Liver (tissue), 9 donors: ENCODE data around the gene SVEP1. TPM values are rescaled to one million over a fixed set of nuclear protein-coding genes. Genes with fewer than 3 reads are reported as not detected.

Experiments used
- DNase-seq: peaks from one replicate; pipeline ENCODE4 v3.0.0-alpha.2; 2017; ENCODE audit warnings: low spot score
- H3K27ac ChIP-seq, 2 donors: one replicate each; pipeline ENCODE4 v1.7.0; 2013; ENCODE audit warnings: inconsistent platforms in 2 of 2, low read length in 2 of 2, control low read depth in 1 of 2, low read depth in 1 of 2, mild to moderate bottlenecking in 1 of 2
- H3K27me3 ChIP-seq, 4 donors: one replicate each; pipeline versions ENCODE4 v1.6.1 to v1.7.0; 2013; ENCODE audit warnings: low read length in 3 of 4, inconsistent platforms in 1 of 4, mild to moderate bottlenecking in 1 of 4, moderate library complexity in 1 of 4; ENCODE audit not compliant: control insufficient read depth in 4 of 4, insufficient read depth in 4 of 4
- H3K36me3 ChIP-seq, 4 donors: one replicate each; pipeline versions ENCODE4 v1.6.1 to v1.7.0; 2013; ENCODE audit warnings: low read length in 3 of 4, mild to moderate bottlenecking in 3 of 4, low read depth in 1 of 4, moderate library complexity in 1 of 4; ENCODE audit not compliant: control insufficient read depth in 4 of 4, insufficient read depth in 3 of 4
- H3K4me1 ChIP-seq, 4 donors: one replicate each; pipeline versions ENCODE4 v1.6.1 to v1.7.0; 2013; ENCODE audit warnings: low read length in 3 of 4, mild to moderate bottlenecking in 3 of 4, moderate library complexity in 1 of 4; ENCODE audit not compliant: control insufficient read depth in 4 of 4, insufficient read depth in 4 of 4
- H3K4me3 ChIP-seq, 3 donors: one replicate each; pipeline versions ENCODE4 v1.6.1 to v1.7.0; 2013; ENCODE audit warnings: low read length in 3 of 3, control low read depth in 1 of 3, low read depth in 1 of 3, mild to moderate bottlenecking in 1 of 3
- H3K9ac ChIP-seq, 2 donors: one replicate each; pipeline ENCODE4 v1.7.0; 2013; ENCODE audit warnings: low read length in 2 of 2, mild to moderate bottlenecking in 2 of 2, moderate library complexity in 2 of 2, control low read depth in 1 of 2, low read depth in 1 of 2
- H3K9me3 ChIP-seq, 4 donors: one replicate each; pipeline versions ENCODE4 v1.6.1 to v1.7.0; 2013; ENCODE audit warnings: low read length in 3 of 4; ENCODE audit not compliant: control insufficient read depth in 4 of 4
- EGR1 ChIP-seq, 2 donors: IDR thresholded peaks; 2 replicates each; pipeline ENCODE4 v1.6.1; 2016 to 2018; ENCODE audit warnings: antibody characterized with exemption in 2 of 2, low read depth in 2 of 2
- FOXA1 ChIP-seq: IDR thresholded peaks from 2 replicates; pipeline ENCODE4 v1.6.1; 2016; ENCODE audit warnings: antibody characterized with exemption
- FOXA2 ChIP-seq: IDR thresholded peaks from 2 replicates; pipeline ENCODE4 v1.6.1; 2016; ENCODE audit warnings: antibody characterized with exemption
- GABPA ChIP-seq, 2 donors: IDR thresholded peaks in 1 of 2; conservative IDR thresholded peaks in 1 of 2; 2 replicates each; pipeline ENCODE4 v1.6.1; 2016; ENCODE audit warnings: antibody characterized with exemption in 2 of 2, mild to moderate bottlenecking in 1 of 2, moderate library complexity in 1 of 2
- HNF4A ChIP-seq, 2 donors: conservative IDR thresholded peaks; 2 replicates each; pipeline ENCODE4 v1.6.1; 2016; ENCODE audit warnings: antibody characterized with exemption in 2 of 2, mild to moderate bottlenecking in 2 of 2
- HNF4G ChIP-seq: IDR thresholded peaks from 2 replicates; pipeline ENCODE4 v1.6.1; 2016; ENCODE audit warnings: antibody characterized with exemption
- JUND ChIP-seq, 2 donors: IDR thresholded peaks; 2 replicates each; pipeline ENCODE4 v1.6.1; 2016; ENCODE audit warnings: antibody characterized with exemption in 2 of 2
- NR2F2 ChIP-seq: IDR thresholded peaks from 2 replicates; pipeline ENCODE4 v1.6.1; 2016; ENCODE audit warnings: antibody characterized with exemption
- RAD21 ChIP-seq, 2 donors: IDR thresholded peaks; 2 replicates each; pipeline ENCODE4 v1.6.1; 2016; ENCODE audit warnings: antibody characterized with exemption in 2 of 2, mild to moderate bottlenecking in 2 of 2
- RXRA ChIP-seq, 2 donors: IDR thresholded peaks; 2 replicates each; pipeline ENCODE4 v1.6.1; 2017 to 2018; ENCODE audit warnings: antibody characterized with exemption in 2 of 2, mild to moderate bottlenecking in 1 of 2
- SP1 ChIP-seq: IDR thresholded peaks from 2 replicates; pipeline ENCODE4 v1.6.1; 2018; ENCODE audit warnings: antibody characterized with exemption, mild to moderate bottlenecking
- TAF1 ChIP-seq: conservative IDR thresholded peaks from 2 replicates; pipeline ENCODE4 v1.6.1; 2016; ENCODE audit warnings: antibody characterized with exemption, mild to moderate bottlenecking
- YY1 ChIP-seq: IDR thresholded peaks from 2 replicates; pipeline ENCODE4 v1.6.1; 2016; ENCODE audit warnings: antibody characterized with exemption, mild to moderate bottlenecking
- WGBS: extraction: QIAGEN DNeasy Blood & Tissue Kit; methylation state at CpG from one replicate; pipeline ENCODE4 v1.1.7; 2013; 5-methylcytosine and 5-hydroxymethylcytosine counted together
- polyA plus RNA-seq, 2 donors: library from polyadenylated mRNA; stranded (reverse) in 1 of 2; unstranded in 1 of 2; fragments of 200-250 nt in 1 of 2; fragments of >200 nt in 1 of 2; fragmentation: Nextera tagmentation in 1 of 2; extraction: Ambion mirVana in 1 of 2; gene quantifications; one replicate each; pipeline versions ENCODE4 v1.2.1 to v1.2.3, GENCODE V29; 2013 to 2015
- total RNA-seq, 2 donors: library from RNA; depleted of rRNA; stranded (reverse); fragments of >200 nt; gene quantifications; one replicate each; pipeline ENCODE4 v1.2.3, GENCODE V29; 2014
- TF ChIP-seq, protein P1 (sequence below): IDR thresholded peaks from 2 replicates; pipeline ENCODE4 v1.6.1; 2016; ENCODE audit warnings: antibody characterized with exemption
- TF ChIP-seq, protein P2 (sequence below): IDR thresholded peaks from 2 replicates; pipeline ENCODE4 v1.6.1; 2016; ENCODE audit warnings: antibody characterized with exemption
- TF ChIP-seq, protein P3 (sequence below): IDR thresholded peaks from 2 replicates; pipeline ENCODE4 v1.6.1; 2016; ENCODE audit warnings: antibody characterized with exemption
- TF ChIP-seq, protein P4 (sequence below): IDR thresholded peaks from 2 replicates; pipeline ENCODE4 v1.6.1; 2016; ENCODE audit warnings: antibody characterized with exemption, mild to moderate bottlenecking
- TF ChIP-seq, protein P5 (sequence below): fragments of 150-350 bp; IDR thresholded peaks from 2 replicates; pipeline ENCODE4 v1.5.1; 2017; ENCODE audit warnings: improper control_type of control experiment, low read depth, low read length; ENCODE audit not compliant: missing input control
- donor health status: healthy.
- donor health status: healthy.
- donor health status: healthy.
- donor health status: healthy.
- donor health status: healthy.

SVEP1 gene
- total and polyA plus RNA-seq, 4 donors, result 0.58 to 7.5 (median 1.8) TPM

DNA sequence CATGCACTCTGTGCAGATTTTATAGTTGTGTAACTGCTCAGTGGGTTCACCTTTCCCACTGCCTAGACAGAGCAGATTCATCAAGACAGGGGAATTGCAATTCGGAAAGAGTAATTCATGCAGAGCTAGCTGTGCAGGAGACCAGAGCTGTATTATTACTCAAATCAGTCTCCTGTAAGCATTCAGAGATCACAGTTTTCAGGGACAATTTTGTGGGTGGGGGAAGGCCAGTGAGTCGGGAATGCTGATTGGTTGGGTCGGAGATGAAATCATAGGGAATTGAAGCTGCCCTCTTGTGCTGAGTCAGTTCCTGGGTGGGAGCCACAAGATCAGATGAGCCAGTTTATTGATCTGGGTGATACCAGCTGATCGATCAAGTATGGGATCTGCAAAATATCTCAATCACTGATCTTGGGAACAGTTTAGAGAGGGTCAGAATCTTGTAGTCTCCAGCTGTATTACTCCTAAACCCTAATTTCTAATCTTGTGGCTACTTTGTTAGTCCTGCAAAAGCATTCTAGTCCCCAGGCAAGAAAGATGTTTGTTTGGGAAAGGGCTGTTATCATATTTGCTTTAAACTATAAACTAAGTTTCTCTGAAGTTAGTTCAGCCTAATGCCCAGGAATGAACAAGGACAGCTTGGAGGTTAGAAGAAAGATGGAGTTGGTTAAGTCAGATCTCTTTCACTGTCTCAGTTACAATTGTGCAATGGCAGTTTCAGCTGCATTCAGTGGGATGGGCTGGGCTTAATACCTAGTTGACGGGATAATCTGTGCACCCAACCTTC lies 12.7 kb upstream of the SVEP1 start:
- 70% methylated on average over 5 of the region's 5 CpGs for WGBS
- Histone ChIP-seq H3K4me3 (no peak overlapping the region), H3K4me1 (no peaks in the 10 kb centered on the region), H3K36me3 (no peaks in the 10 kb centered on the region), H3K9ac (no peak overlapping the region), H3K27ac (no peak overlapping the region), H3K9me3 (peaks cover 0 to 2% (median 0%) of the 10 kb centered on the region in 4 donors), H3K27me3 (no peaks in the 10 kb centered on the region)
- no peak for DNase-seq
- TF ChIP-seq EGR1 (IDR thresholded peaks at IDR 0.05; ENCODE audit: low read depth in 2 of 2) (no peak), RXRA (IDR thresholded peaks at IDR 0.05) (no peak), FOXA1 (no peak), NR2F2 (no peak)
- TF ChIP-seq, protein P1, sequence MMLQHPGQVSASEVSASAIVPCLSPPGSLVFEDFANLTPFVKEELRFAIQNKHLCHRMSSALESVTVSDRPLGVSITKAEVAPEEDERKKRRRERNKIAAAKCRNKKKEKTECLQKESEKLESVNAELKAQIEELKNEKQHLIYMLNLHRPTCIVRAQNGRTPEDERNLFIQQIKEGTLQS, result no peak

DNA sequence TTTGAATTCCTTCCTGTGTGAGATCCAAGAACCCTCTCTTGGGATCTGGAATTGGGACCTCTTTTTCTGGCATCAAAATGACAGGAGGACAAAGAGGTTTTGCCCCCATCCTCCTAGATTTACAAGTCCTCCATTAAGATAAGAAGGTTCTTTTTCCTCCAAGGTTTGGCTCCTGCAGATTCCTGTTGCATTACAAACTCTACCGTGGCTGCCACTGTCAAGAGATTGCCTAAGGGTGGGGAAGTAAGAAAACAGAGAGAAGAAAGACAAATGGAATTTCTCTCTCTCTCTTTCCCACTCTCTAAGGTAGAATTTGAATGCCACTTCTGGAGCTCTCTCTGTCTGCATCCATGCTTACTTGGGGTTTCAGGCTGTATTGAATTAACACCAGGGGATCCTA lies 12.0 kb upstream of the SVEP1 start:
- 12% methylated on average over 1 of the region's 1 CpG for WGBS
- H3K27me3 ChIP-seq, result no peaks in the 10 kb centered on the region
- H3K4me1 ChIP-seq, result no peaks in the 10 kb centered on the region
- H3K9ac ChIP-seq, result no peak overlapping the region
- TF ChIP-seq SP1 (no peak), RAD21 (IDR thresholded peaks at IDR 0.05) (no peak), EGR1 (IDR thresholded peaks at IDR 0.05; ENCODE audit: low read depth in 2 of 2) (no peak), FOXA2 (no peak), TAF1 (no peak), RXRA (IDR thresholded peaks at IDR 0.05) (no peak), JUND (IDR thresholded peaks at IDR 0.05) (no peak), HNF4A (conservative IDR thresholded peaks at IDR 0.05) (no peak), HNF4G (no peak), YY1 (no peak), FOXA1 (no peak), GABPA (IDR thresholded peaks at IDR 0.05 in 1 of 2, conservative IDR thresholded peaks at IDR 0.05 in 1 of 2) (no peak)
- TF ChIP-seq, protein P2, sequence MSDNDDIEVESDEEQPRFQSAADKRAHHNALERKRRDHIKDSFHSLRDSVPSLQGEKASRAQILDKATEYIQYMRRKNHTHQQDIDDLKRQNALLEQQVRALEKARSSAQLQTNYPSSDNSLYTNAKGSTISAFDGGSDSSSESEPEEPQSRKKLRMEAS, result no peak
- TF ChIP-seq, protein P3, sequence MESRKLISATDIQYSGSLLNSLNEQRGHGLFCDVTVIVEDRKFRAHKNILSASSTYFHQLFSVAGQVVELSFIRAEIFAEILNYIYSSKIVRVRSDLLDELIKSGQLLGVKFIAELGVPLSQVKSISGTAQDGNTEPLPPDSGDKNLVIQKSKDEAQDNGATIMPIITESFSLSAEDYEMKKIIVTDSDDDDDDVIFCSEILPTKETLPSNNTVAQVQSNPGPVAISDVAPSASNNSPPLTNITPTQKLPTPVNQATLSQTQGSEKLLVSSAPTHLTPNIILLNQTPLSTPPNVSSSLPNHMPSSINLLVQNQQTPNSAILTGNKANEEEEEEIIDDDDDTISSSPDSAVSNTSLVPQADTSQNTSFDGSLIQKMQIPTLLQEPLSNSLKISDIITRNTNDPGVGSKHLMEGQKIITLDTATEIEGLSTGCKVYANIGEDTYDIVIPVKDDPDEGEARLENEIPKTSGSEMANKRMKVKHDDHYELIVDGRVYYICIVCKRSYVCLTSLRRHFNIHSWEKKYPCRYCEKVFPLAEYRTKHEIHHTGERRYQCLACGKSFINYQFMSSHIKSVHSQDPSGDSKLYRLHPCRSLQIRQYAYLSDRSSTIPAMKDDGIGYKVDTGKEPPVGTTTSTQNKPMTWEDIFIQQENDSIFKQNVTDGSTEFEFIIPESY, result no peak
- TF ChIP-seq, protein P4, sequence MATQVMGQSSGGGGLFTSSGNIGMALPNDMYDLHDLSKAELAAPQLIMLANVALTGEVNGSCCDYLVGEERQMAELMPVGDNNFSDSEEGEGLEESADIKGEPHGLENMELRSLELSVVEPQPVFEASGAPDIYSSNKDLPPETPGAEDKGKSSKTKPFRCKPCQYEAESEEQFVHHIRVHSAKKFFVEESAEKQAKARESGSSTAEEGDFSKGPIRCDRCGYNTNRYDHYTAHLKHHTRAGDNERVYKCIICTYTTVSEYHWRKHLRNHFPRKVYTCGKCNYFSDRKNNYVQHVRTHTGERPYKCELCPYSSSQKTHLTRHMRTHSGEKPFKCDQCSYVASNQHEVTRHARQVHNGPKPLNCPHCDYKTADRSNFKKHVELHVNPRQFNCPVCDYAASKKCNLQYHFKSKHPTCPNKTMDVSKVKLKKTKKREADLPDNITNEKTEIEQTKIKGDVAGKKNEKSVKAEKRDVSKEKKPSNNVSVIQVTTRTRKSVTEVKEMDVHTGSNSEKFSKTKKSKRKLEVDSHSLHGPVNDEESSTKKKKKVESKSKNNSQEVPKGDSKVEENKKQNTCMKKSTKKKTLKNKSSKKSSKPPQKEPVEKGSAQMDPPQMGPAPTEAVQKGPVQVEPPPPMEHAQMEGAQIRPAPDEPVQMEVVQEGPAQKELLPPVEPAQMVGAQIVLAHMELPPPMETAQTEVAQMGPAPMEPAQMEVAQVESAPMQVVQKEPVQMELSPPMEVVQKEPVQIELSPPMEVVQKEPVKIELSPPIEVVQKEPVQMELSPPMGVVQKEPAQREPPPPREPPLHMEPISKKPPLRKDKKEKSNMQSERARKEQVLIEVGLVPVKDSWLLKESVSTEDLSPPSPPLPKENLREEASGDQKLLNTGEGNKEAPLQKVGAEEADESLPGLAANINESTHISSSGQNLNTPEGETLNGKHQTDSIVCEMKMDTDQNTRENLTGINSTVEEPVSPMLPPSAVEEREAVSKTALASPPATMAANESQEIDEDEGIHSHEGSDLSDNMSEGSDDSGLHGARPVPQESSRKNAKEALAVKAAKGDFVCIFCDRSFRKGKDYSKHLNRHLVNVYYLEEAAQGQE, result no peak
- TF ChIP-seq, protein P5, sequence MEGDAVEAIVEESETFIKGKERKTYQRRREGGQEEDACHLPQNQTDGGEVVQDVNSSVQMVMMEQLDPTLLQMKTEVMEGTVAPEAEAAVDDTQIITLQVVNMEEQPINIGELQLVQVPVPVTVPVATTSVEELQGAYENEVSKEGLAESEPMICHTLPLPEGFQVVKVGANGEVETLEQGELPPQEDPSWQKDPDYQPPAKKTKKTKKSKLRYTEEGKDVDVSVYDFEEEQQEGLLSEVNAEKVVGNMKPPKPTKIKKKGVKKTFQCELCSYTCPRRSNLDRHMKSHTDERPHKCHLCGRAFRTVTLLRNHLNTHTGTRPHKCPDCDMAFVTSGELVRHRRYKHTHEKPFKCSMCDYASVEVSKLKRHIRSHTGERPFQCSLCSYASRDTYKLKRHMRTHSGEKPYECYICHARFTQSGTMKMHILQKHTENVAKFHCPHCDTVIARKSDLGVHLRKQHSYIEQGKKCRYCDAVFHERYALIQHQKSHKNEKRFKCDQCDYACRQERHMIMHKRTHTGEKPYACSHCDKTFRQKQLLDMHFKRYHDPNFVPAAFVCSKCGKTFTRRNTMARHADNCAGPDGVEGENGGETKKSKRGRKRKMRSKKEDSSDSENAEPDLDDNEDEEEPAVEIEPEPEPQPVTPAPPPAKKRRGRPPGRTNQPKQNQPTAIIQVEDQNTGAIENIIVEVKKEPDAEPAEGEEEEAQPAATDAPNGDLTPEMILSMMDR, result no peak
- TF ChIP-seq, protein P1, result no peak
- H3K9me3 ChIP-seq, result peaks cover 0 to 2% (median 0%) of the 10 kb centered on the region in 4 donors
- H3K4me3 ChIP-seq, result no peak overlapping the region
- DNase-seq, result no peak
- H3K36me3 ChIP-seq, result no peaks in the 10 kb centered on the region
- H3K27ac ChIP-seq, result no peak overlapping the region
